Activated naive CD8-positive, alpha-beta T cell treated with anti-CD3 and anti-CD28 coated beads for 36 hours (primary cell): Measurements from ENCODE around the gene DHH. TPM values are rescaled to one million over a fixed set of nuclear protein-coding genes. Genes with fewer than 3 reads are reported as not detected.

Experiments used
- DNase-seq: peaks from one replicate; pipeline ENCODE4 v3.0.0; 2021
- H3K27ac Mint-ChIP-seq: one replicate; pipeline ENCODE4 v1.8.0; 2022; ENCODE audit warnings: mild to moderate bottlenecking, moderate library complexity, mixed read lengths
- H3K27me3 Mint-ChIP-seq: one replicate; pipeline ENCODE4 v1.8.0; 2022; ENCODE audit warnings: mild to moderate bottlenecking, mixed read lengths
- H3K36me3 Mint-ChIP-seq: one replicate; pipeline ENCODE4 v1.8.0; 2021; ENCODE audit warnings: mild to moderate bottlenecking, mixed read lengths
- H3K4me1 Mint-ChIP-seq: one replicate; pipeline ENCODE4 v1.8.0; 2021; ENCODE audit warnings: mixed read lengths
- H3K4me3 Mint-ChIP-seq: one replicate; pipeline ENCODE4 v1.8.0; 2022; ENCODE audit warnings: mild to moderate bottlenecking, moderate library complexity, mixed read lengths
- H3K9me3 Mint-ChIP-seq: one replicate; pipeline ENCODE4 v1.8.0; 2022; ENCODE audit warnings: mixed read lengths
- total RNA-seq, 2 experiments: library from RNA; stranded (reverse); gene quantifications; one replicate each; pipeline ENCODE4 v1.2.3, GENCODE V29; 2021

The DHH gene
- total RNA-seq, 2 experiments from 2014 or later = not detected

DNA sequence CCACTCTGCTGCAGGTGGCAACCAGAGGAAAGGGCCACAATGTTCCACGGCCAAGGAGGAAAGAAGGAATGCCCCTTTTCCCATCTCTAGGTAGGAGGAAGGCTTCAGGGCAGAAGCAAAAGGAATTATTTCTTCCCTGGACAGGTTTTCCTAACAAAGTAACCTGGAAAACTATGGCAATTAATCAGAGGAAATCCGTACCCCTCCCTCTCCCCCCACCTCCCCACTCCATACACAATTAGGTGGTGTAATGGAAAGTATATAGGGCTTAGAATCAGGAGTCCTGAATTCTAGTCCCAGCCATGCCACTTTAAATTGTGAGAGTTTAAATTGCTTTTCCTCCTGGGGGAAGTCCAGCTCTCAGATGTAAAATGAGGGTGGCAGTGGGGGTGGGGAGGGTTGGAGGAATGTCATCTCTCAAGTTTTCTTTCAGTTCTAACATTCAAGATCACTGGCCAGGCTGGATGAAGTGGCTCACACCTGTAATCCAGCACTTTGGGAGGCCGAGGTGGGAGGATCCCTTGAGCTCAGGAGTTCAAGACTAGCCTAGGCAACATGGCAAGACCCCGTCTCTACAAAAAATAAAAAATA lies 1.7 kb downstream of the DHH start:
- H3K4me3 Mint-ChIP-seq = no peak overlapping the region
- DNase-seq = no peak
- H3K36me3 Mint-ChIP-seq = no peaks in the 10 kb centered on the region
- H3K4me1 Mint-ChIP-seq = peaks cover 45% of the 10 kb centered on the region
- no peaks in the 10 kb centered on the region for H3K9me3 Mint-ChIP-seq
- H3K27ac Mint-ChIP-seq = no peak overlapping the region
- peaks cover 72% of the 10 kb centered on the region for H3K27me3 Mint-ChIP-seq

DNA sequence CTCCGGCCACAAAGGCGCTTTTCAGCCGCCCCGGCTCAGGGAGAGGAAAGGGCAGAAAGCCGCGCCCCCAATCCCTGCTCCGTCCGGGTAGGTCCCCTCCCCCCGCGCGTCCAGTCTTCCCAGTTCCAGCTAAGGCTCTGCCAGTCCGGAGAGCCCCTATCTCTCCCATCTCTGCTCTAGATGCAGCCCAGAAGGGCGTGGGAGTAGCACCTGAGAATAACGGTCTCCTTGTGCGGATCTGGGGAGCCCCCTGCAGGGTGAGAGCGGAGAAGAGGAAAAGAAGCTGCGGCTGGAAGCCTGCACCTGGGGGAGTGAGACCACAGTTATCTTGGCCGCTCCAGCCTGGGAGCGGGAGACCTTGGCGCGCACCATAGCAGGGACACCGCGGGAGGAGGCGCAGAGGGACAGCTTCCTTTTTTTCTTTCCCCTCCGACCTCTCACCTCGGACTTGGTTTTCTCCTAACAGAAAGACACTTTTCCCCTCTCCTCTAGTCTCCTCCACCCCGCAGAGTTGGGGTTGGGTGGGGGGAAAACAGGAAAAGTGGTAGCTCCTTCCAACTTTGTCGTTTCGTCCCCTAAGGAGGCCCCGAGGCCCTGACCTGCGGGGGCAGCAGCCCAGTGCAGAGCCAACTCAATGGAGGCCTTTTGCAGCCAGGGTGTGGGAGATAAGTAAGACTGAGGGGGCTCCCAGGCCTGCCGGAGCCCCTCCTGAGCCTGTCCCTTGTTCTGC lies 2.4 kb downstream of the DHH start:
- Mint-ChIP-seq H3K9me3 (no peaks in the 10 kb centered on the region), H3K27ac (no peak overlapping the region), H3K36me3 (no peaks in the 10 kb centered on the region), H3K4me3 (peak overlapping the region; percentile 23), H3K4me1 (peaks cover 48% of the 10 kb centered on the region), H3K27me3 (peaks cover 72% of the 10 kb centered on the region)
- DNase-seq = peak; percentile 71

DNA sequence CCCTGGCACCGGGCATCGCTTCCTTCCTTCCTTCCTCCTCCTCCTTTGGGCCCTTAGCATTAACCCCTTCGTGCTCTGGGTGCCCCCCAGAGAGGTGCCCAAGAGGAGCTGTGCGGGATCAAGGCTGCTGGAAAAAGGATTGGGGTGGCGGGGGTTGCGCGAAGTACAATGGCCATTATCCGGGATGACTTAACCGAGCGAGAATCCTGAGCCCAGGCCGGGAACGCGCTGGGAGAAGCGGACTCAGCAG lies 2.8 kb downstream of the DHH start:
- peaks cover 50% of the 10 kb centered on the region for H3K4me1 Mint-ChIP-seq

DNA sequence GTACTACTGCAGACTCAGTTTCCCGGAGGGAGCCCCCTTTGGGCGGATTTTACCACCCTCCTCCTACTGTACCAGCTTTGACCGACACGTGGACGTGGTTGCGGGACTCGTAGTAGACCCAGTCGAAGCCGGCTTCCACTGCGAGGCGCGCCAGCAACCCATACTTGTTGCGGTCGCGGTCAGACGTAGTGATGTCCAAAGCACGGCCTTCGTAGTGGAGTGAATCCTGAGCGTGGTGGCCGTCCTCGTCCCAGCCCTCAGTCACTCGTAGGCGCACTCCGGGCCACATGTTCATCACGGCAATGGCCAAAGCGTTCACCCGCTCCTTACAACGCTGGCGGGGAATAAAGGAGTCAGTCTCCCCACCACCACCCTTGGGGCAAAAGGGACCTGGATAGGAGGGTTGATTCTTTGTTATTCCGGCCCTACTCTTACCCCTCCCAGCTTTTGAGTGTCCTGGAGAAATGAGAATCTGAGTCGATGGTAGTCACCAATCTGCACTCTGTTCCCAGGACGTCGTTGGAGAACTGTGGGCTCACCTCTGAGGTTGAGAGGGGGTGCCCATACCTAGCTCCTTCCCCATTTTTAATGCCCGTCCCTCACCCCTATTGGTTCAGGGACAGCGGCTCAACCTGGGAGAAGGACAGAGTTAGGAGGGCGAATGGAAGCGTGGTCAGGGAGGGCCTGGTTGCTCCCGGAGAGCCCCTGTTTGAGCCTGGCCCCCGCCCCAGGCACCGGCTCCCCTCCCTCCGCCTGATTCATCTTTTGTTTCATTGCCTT lies 3.4 kb downstream of the DHH start:
- H3K27ac Mint-ChIP-seq = no peak overlapping the region
- H3K9me3 Mint-ChIP-seq = no peaks in the 10 kb centered on the region
- no peak for DNase-seq
- peaks cover 72% of the 10 kb centered on the region for H3K27me3 Mint-ChIP-seq
- H3K4me1 Mint-ChIP-seq = peaks cover 50% of the 10 kb centered on the region
- no peaks in the 10 kb centered on the region for H3K36me3 Mint-ChIP-seq
- H3K4me3 Mint-ChIP-seq = no peak overlapping the region

More for the DNA sequence above, 2.8 kb downstream of the DHH start:
- no peak overlapping the region for H3K27ac Mint-ChIP-seq
- no peak for DNase-seq
- no peaks in the 10 kb centered on the region for H3K36me3 Mint-ChIP-seq
- H3K4me3 Mint-ChIP-seq = peak overlapping the region; percentile 23
- no peaks in the 10 kb centered on the region for H3K9me3 Mint-ChIP-seq
- peaks cover 72% of the 10 kb centered on the region for H3K27me3 Mint-ChIP-seq

DNA sequence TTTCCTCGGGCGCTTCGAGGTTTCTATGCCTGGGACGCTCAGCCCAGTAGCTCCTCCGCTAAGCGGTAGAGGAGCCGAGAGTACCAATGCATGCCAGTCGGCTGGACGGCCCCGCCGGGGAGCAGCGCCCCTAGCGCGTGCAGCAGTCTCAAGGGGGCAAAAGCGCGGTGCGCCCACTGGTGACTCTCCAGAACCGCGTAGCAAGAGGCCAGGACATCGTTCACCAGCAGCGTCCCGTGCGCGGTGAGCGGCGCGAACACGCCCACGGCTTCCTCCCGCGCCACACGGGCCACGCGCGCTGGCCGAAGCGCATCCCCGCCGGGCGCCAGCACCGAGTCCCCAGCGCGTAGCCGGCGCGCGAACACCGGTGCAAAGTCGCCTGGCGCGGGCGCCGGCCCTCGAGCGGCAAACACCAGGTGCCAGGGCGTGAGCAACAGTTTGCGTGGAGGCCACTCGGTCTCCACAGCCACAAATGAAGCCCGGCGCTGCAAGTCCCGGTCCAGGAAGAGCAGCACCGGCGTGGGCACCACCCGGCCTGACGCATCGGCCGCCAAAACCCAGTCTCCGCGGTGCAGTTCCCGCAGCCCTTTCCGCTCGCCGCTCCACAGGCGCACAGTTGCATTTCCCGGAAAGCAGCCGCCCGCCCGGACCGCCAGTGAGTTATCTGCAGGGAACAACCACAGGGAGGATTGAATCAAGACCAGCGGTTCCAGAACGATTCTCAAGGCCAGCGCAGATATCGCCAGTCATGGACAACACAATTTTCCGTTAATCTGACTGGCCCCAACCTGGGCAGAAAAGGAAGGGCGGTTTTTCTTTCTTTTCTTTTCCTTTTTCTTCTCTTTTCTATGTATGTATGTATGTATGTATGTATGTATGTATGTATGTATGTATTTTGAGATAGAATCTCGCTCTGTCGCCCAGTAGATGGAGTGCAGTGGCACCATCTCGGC lies 4.5 kb downstream of the DHH start:
- no peaks in the 10 kb centered on the region for H3K36me3 Mint-ChIP-seq
- DNase-seq = peak; percentile 50
- peak overlapping the region; percentile 66 for H3K4me3 Mint-ChIP-seq
- no peak overlapping the region for H3K27ac Mint-ChIP-seq
- peaks cover 67% of the 10 kb centered on the region for H3K27me3 Mint-ChIP-seq
- no peaks in the 10 kb centered on the region for H3K9me3 Mint-ChIP-seq
- peaks cover 50% of the 10 kb centered on the region for H3K4me1 Mint-ChIP-seq

DNA sequence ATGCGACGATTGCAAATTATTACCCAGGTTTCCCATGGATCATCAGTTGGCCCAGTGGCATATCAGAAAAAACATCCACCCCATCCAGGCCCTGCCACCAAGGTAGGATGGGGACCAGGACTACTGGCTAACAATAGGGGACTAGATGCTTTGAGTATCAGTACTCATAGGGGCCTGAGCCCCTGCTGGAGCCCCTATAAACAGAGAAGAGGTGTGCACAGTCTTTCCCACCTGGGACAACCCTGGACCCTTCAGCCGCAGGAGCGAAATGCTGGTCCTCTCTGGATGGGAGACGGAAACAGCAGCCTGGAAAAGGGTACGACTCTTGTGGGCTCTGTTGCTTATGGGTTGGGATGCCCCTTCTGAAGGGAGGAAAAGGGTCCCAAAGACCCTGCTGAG lies 5.7 kb downstream of the DHH start:
- Mint-ChIP-seq H3K9me3 (no peaks in the 10 kb centered on the region), H3K4me1 (peaks cover 45% of the 10 kb centered on the region), H3K36me3 (no peaks in the 10 kb centered on the region), H3K27me3 (peaks cover 57% of the 10 kb centered on the region), H3K27ac (no peak overlapping the region), H3K4me3 (no peak overlapping the region)
- no peak for DNase-seq

DNA sequence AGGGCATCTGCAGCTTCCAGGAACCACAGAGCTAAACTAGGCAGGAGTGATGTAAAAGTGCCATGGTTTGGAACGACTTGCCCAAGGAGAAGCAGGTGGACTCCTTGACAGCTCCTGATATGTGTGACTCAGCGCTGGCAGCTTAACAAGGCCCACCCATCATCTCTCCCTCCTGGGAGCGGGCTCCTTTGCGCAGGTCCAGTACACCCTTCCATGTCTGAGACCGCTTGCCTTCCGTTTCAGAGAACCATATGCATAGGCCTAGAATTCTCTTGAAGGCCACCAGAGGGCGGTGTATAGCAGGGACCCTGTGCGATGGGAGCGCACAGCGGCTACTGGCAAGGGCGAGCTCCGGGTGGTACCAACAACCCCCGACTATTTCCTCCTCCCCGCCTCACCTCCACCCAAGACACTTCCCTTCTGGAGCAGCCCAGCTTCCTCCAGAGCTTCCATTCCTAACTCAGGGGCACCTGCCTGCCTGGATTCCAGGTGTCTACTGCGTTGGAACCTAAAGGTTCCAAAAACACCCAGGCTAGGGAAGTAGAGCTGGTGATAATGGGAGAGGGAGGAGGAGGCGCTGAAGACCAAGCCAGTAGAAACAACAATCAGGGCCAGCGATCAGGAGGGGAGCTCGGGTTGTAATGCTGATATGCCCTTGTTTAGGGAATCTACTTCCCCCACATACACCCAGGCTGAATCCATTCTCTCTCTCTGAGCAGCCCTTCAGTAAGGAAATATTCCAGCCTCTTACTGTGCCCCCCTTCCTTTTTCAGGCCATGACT lies 6.3 kb downstream of the DHH start:
- Mint-ChIP-seq H3K9me3 (no peaks in the 10 kb centered on the region), H3K27me3 (peaks cover 51% of the 10 kb centered on the region), H3K36me3 (no peaks in the 10 kb centered on the region), H3K4me3 (no peak overlapping the region), H3K27ac (no peak overlapping the region), H3K4me1 (peaks cover 40% of the 10 kb centered on the region)
- DNase-seq = peak; percentile 76

DNA sequence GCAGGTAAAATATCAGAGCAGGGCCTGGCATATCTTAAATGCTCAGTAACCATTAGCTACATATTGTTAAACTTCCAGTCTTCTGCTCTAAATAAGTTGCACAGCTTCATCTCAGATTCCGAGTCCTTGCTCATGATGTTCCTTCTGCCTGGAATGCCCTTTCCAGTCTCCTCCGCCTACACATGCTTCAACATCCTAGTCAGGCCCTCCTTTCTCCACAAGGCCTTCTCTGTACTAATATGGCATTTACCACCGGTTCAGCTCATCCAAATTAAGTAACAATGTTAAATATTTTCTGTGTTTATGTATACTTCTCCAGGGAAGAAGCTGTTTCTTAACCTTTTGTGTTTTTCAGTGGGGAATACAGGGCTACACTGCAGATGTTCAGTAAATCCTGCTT lies 8.5 kb downstream of the DHH start:
- H3K27me3 Mint-ChIP-seq = peaks cover 29% of the 10 kb centered on the region
- no peak for DNase-seq
- H3K4me1 Mint-ChIP-seq = peaks cover 26% of the 10 kb centered on the region
- H3K36me3 Mint-ChIP-seq = no peaks in the 10 kb centered on the region
- no peak overlapping the region for H3K27ac Mint-ChIP-seq
- H3K4me3 Mint-ChIP-seq = no peak overlapping the region
- no peaks in the 10 kb centered on the region for H3K9me3 Mint-ChIP-seq

DNA sequence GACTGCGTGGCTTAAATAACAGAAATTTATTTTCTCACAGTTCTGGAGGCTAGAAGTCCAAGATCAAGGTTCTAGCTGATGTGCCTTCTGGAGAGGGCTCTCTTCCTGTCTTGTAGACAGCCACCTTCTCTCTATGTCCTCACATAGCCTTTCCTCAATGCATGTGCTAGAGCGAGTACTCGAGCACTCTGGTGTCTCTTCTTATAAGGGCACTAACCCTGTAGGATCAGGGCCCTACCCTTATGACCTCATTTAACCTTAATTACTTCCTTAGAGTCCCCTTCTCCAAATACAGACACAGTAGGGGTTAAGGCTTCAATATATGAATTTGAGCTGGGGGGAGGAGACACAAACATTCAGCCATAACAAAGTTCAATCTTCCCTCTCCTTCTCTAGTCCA lies 10.2 kb downstream of the DHH start:
- Mint-ChIP-seq H3K27me3 (peaks cover 15% of the 10 kb centered on the region), H3K36me3 (no peaks in the 10 kb centered on the region), H3K4me1 (peaks cover 14% of the 10 kb centered on the region), H3K27ac (no peak overlapping the region), H3K4me3 (no peak overlapping the region), H3K9me3 (no peaks in the 10 kb centered on the region)
- no peak for DNase-seq

DNA sequence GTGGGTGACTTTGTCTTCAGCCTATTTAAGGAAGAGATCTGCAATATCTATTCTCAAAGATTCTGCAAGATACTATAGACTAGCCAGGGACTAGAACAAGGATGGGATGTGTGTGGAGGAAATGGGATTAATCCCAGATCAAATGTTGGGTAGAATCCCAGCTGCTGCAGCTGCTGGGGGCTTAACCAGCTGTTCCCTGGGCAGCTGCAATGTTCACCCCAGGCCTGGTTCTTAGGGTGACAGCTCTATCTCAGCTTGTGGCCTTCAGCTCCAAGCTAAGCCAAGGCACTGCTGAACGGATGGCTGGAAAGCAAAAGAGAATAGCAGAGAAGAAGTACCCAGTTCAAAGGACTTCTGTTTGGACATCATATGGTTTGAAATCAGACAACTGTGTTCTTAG lies 14.8 kb downstream of the DHH start:
- Mint-ChIP-seq H3K27me3 (no peaks in the 10 kb centered on the region), H3K4me1 (no peaks in the 10 kb centered on the region), H3K4me3 (no peak overlapping the region), H3K9me3 (no peaks in the 10 kb centered on the region), H3K27ac (no peak overlapping the region), H3K36me3 (no peaks in the 10 kb centered on the region)
- no peak for DNase-seq

DNA sequence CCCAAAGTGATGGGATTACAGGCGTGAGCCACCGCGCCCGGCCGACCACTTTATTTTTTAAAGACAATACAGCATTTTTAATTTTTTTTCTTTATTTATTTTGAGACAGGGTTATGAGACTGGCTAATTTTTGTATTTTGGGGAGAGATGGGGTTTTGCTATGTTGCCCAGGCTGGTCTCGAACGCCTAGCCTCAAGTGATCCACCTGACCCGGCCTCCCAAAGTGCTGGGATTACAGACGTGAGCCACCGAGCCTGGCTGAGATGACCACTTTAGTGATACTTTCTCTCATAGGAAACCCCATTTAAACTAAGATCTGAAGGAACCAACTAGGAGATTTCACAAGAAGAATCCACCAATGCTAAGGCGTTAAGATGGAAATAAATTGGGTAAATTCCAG lies 23.6 kb downstream of the DHH start:
- peak overlapping the region; percentile 22 for H3K27ac Mint-ChIP-seq

DNA sequence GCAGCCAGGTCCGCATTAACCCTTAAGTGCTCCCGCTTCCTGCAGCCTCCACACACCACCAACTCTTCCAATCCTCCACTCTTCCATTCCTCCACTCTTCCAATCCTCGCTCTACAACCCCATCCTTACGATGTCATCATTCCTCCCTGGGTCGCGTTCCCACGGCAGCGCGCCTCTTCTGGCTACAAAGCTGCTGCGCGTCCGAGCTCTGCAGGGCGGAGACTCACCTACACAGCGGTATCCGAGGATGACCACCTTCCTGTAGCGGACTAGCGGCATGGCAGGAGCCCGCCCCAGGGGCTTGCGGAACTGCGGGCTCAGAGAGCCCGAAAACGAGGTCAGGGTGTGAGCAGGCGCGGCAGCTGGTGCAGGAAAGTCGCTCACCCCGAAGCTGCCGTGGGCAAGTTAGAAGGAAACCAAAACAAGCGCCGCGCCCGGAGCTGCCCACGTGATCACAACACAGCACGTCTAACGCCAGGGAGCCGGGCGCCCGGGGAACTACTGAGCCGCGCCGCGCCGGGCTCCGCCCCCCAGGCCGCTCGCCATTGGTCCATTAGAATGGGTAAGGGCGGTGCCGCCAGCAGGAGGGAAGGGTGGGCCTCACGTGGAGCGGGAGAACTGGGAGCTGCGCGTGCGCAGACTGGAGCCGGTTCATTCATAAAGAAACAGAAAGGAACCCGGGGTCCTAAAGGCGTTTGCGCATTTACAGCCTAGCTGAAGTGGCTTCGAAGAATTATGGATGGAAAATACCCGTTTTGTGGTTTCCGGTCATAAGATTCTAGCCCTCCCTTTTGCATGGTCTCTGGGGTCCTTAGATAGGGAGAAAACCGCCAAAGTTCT lies 24.9 kb downstream of the DHH start, which contains the start of gene RHEBL1:
Gene RHEBL1, minus strand, starts transcription at position 473 of the 840 bp plus-strand sequence. Its CDS starts 194 bp downstream, at position 279.
- H3K36me3 Mint-ChIP-seq = peaks cover 7% of the 10 kb centered on the region
- H3K27me3 Mint-ChIP-seq = no peaks in the 10 kb centered on the region
- peak within 1 kb of the TSS; percentile 96 for H3K27ac Mint-ChIP-seq
- H3K9me3 Mint-ChIP-seq = peaks cover 2% of the 10 kb centered on the region
- peak within 1 kb of the TSS; percentile 95 for H3K4me3 Mint-ChIP-seq
- peak; percentile 100 for DNase-seq
- H3K4me1 Mint-ChIP-seq = peaks cover 12% of the 10 kb centered on the region

More for the DNA sequence above, 23.6 kb downstream of the DHH start:
- no peak overlapping the region for H3K4me3 Mint-ChIP-seq
- peaks cover 7% of the 10 kb centered on the region for H3K36me3 Mint-ChIP-seq
- peaks cover 2% of the 10 kb centered on the region for H3K9me3 Mint-ChIP-seq
- DNase-seq = no peak
- H3K4me1 Mint-ChIP-seq = peaks cover 12% of the 10 kb centered on the region
- H3K27me3 Mint-ChIP-seq = no peaks in the 10 kb centered on the region

DNA sequence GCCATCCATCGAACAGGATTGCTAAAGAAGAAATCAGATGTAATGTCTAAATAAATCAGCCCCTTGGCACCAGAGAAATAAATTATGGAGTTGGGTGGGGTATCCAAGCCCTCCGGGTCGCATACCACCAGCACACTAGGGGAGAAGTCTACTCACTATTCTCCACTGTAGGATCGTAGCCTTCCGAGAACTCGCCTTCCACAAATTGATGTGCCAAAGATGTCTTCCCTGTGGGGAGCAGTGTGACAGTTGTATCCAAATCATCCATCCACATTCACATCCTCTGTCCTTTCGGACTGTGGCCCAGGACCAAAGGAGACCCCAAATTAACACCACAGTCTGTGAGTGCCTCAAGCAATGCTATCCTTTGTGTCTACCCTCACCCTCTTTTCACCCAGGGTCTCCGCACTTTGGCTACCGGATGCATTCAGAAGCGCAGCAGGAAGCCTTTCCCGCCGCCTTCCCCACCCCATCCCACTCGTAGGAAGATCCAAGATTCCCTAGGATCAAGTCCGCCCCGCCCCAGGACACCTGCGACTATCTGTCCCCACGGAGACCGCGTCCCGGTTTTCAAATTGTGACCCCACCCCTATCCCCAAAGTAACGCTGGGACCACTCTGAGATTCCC lies 25.6 kb downstream of the DHH start:
- H3K4me3 Mint-ChIP-seq = peak overlapping the region; percentile 95
- H3K4me1 Mint-ChIP-seq = peaks cover 13% of the 10 kb centered on the region
- H3K36me3 Mint-ChIP-seq = peaks cover 7% of the 10 kb centered on the region
- no peaks in the 10 kb centered on the region for H3K27me3 Mint-ChIP-seq
- peaks cover 2% of the 10 kb centered on the region for H3K9me3 Mint-ChIP-seq
- H3K27ac Mint-ChIP-seq = peak overlapping the region; percentile 96
- DNase-seq = no peak
